Measurements from ENCODE around the gene STYX.

STYX gene, protein sequence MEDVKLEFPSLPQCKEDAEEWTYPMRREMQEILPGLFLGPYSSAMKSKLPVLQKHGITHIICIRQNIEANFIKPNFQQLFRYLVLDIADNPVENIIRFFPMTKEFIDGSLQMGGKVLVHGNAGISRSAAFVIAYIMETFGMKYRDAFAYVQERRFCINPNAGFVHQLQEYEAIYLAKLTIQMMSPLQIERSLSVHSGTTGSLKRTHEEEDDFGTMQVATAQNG

DNA sequence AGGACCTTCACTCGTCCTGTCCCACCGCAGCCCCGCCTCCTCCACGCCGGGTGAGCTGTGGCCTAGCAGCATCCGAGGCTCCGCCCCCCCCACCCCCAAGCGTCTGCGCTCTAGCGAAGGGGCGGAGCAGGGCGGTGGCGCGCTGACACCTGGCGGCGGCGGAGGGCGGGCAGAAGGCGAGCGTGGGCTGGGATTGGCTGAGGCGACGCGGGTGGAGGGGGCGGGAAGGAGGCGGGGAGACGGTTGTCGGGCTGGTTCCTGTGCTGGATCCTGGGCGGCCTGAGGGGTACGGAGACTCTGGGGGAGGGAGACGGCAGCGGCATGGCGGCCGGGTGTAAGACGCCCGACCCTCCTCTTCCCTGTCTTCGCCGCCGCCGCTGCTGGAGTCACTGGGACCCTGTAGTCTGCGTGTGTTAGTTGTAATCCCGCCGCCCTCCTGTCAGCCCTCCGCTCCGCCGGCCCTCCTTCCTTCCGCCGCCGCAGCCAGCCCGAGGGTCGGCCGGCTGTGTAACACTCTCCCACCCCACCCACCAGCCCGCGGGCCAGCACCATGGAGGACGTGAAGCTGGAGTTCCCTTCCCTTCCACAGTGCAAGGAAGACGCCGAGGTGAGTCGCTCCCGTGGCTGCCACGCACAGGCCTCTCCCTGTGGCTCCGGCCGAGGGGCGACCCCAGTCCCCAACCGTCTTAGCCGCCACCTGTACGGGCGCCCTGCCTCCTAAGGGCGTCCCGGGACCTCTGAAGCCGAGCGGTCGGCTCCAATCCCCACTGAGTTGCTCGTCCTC lies at the start of gene STYX:
Gene STYX (plus strand): TSS at position 242 of the 784 bp plus-strand sequence. CDS start 309 bp downstream, at position 551.
- peak; percentile 99 for DNase-seq (ENCODE audit: low read depth)

- DNase-seq (ENCODE audit: low read depth): no peak
Observed at GRCh38 chr14:52683985-52684520, 45.9 kb upstream of the STYX start.

DNA sequence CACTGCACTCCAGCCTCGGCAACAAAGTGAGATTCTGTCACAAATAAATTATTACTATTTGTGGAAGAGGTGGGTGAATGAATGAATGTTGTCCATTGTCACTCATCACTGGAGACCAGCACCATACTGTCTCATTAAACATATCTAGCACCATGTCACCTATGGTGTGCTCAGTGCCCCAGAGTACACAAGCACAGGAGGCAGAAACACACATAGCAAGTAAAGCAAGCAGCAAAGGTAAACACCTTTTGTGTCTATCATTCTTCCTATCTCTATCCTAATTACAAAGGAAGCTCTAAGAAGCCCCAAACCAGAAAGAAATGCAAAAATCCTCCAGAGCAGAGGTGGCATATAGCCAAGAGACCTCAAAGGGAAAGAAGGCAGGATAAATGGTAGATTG lies 43.8 kb upstream of the STYX start:
- no peak for DNase-seq (ENCODE audit: low read depth)

DNA sequence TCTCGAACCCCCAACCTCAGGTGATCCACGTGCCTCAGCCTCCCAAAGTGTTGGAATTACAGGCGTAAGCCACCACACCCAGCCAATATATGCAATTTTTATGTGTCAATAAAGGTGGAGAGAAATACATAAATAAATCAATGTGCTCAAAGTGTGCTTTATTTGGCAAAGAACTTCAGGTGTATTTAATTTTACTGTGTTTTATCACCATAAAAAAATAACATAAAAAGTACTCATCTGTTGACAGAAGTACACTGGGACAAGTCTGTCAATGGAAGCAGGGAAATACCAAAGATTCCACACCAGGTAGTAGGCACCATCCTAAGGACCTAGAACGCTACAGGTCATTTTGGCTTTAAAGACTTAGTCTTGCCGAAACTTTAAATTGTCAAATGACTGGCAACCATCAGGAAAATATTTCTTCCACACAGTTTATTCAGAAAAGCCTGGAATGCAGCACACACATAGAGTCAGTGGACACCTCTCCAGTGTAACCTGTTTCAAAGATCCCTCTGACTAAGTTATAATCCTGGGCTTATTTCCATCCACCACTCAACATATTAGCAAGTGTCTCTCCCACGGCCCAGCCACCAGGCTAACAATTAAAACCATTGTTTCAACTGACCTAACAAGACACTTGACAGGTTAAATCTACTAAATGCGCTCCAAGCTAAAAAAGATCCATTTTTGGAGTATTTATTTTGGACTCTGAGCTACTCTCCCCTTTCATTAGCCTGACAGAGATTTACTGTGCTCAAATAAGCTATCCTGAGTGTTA lies 38.8 kb upstream of the STYX start:
- DNase-seq (ENCODE audit: low read depth): no peak

GRCh38 chr14:52692248-52692962 lies 37.6 kb upstream of the STYX start:
- DNase-seq (ENCODE audit: low read depth): peak; percentile 77

DNA sequence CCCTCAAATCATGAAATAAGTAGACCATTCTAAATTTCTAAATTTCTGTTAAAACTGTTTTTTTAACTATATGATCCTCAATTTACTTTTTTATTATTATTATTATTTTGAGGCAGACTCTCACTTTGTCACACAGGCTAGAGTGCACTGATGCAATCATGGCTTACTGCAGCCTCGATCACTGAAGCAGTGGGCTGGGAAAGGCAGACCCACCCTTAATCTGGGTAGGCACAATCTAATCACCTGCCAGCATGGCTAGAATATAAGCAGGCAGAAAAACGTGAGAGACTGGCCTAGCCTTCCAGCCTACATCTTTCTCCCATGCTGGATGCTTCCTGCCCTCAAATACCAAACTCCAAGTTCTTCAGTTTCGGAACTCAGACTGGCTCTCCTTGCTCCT lies 36.9 kb upstream of the STYX start:
- no peak for DNase-seq (ENCODE audit: low read depth)

- no peak for DNase-seq (ENCODE audit: low read depth)
Observed at GRCh38 chr14:52693532-52693931, 36.4 kb upstream of the STYX start.

DNA sequence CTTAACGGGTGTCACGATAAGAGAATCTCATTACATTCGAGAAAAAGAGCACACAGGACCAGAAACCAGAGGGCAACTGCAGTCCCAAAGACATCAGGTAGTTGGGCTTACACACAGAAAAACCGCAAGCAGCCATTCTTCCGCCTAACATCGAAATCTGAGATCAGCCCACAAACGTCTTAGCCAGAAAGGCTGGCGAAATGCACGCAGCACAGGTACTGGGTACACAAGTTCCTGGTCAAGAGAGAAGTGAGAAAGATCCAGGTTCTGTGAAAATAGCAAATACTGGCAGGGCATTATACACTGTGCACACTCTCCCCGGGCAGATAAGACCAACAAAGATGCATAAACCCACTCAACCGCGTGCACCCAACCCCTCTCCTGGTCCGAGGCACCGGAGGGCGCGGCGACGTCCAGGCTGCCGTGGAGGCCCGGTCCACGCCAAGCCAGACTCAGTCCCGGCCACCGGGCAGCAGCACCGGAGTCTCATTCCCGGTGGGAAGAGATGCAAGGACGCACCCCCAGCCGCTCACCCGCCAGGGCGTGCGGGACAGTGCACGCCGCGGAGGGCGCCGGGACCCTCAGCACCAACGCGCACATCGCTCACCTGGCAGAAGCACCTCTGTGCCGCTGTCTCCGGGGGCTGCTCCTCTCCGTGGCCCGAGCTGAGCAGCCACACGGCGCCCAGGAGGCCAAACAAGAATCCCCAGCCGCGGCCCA lies 35.0 kb upstream of the STYX start:
- DNase-seq (ENCODE audit: low read depth): peak; percentile 69

GRCh38 chr14:52695481-52696091 lies 34.4 kb upstream of the STYX start, which contains the start of gene ERO1A:
Gene ERO1A (minus strand): TSS chr14:52695558. CDS start chr14:52695481, 77 bp downstream.
- DNase-seq (ENCODE audit: low read depth): peak; percentile 83

- peak; percentile 61 for DNase-seq (ENCODE audit: low read depth)
Observed at GRCh38 chr14:52700701-52701172, 29.2 kb upstream of the STYX start.

DNA sequence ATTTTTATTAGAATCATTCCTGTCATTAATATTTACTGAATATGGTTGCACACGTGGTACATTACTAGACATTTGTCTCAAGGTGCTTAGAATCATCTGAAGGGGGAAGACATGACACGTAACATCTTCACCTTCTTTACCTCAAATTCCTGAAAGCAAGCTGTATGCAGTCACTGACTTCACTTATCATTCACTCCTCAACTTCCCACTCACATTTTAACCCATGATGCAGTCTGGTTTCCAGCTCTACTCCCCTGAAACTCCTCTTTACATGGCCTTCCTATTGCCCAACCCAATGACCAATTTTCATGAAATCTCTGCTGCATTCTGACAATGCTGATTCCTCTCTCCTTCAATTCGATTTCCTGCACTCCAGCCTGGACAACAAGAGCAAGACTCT lies 28.7 kb upstream of the STYX start:
- DNase-seq (ENCODE audit: low read depth): peak; percentile 21

DNA sequence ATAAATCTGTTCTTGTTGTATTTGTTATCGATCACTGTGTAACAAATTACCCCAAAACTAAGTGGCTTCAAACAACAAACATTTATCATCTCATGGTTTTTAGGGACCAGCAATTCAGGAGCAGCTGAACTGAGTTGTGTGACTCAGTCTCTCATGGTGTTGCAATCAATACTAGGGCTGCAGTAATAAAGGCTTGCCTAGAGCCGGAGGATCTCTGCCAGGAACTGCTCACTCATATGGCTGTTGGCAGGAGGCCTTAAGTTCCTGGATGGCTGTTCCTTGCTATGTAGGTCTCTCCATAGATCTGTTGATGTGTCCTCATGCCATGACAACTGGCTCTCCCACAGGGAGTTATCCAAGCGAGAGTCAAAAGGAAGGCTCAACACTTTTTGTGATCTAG lies 26.7 kb upstream of the STYX start:
- peak; percentile 99 for DNase-seq (ENCODE audit: low read depth)

GRCh38 chr14:52703664-52704063 lies 26.3 kb upstream of the STYX start:
- no peak for DNase-seq (ENCODE audit: low read depth)

GRCh38 chr14:52706286-52706685 lies 23.7 kb upstream of the STYX start:
- peak; percentile 58 for DNase-seq (ENCODE audit: low read depth)

DNA sequence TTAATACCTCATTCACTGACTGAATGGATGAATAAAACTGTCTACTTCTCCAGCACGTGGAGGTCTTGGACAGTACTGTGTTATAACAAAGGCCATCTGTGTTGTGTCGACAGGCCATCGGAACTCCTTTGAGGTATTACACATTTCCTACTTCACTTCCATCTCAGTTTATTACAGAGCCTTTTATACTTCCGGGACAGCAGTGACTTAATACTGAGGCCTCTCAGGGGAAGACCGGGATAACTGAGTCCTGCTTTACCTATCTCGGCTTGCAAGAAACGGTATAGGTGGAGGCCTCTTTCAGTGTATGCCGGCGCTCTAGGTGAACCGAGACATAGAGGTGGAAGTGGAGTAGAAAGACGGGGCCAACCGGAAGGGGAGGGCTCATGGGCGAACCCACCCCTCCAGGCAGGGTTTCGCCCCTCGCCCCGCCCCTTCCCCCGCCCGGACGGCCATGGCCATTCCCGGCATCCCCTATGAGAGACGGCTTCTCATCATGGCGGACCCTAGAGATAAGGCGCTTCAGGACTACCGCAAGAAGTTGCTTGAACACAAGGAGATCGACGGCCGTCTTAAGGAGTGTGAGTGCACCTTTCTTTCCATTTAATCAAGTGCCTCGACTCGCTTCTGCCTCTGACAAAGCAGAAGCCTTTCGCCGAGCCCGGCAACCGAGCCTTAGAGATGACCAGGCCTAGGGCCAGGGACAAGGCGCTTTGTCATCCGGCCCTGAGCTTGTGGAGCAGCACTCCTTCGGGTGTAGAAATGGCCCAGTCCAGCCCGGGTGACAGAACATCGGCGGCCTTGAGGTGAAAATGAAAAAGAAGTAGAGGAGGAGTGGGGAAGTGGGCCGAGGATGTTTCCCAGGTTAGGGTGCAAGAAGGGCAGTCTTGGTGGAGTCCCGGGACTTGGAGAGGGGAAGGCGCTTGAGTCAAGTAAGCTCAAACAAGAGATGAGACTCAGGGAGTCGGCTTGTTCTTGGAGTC lies 23.0 kb upstream of the STYX start, which contains the start of gene PSMC6:
Gene PSMC6 (plus strand): TSS at position 477 of the 983 bp plus-strand sequence. CDS start 20 bp downstream, at position 497.
- peak; percentile 90 for DNase-seq (ENCODE audit: low read depth)

DNA sequence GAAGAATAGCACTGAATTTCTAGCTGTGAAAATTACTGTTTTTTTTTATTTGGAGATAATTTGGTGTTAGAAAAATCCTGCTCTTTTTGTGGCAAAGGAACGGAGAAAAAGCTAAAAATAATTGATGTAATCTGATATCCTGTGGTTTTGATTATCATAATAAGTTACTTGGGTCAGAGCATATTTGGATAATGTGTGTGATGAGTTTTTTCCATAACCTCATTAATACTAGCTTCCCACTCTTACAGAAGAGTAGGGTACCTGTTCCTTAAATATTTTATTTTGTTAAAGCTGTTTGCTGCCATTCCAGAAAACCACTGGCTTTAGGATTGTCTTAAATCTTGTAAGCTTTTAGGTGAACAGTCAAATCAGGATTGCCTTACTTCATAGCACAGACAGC lies 18.3 kb upstream of the STYX start:
- DNase-seq (ENCODE audit: low read depth): peak; percentile 57

DNA sequence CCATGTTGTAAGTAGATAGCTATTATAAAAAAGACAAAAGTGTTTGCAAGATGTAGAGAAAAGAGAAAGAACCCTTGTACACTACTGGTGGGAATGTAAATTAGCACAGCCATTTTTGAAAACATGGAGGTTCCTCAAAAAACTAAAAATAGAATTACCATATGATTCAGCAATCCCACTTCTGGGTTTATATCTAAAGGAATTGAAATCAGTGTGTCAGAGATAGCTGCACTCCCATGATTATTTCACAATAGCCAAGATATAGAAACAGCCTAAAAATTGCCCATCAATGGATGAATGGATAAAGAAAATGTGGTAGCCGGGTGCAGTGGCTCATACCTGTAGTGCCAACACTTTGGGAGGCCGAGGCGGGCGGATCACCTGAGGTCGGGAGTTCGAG lies 13.8 kb upstream of the STYX start:
- no peak for DNase-seq (ENCODE audit: low read depth)

GRCh38 chr14:52723514-52724359 lies 6.2 kb upstream of the STYX start:
- no peak for DNase-seq (ENCODE audit: low read depth)
